Ishikawa (cell line): ENCODE measurements around the gene MYLK4.

Experiments
- CREB1 ChIP-seq: IDR thresholded peaks from 2 replicates; pipeline ENCODE4 v1.6.1; 2012; ENCODE audit warnings: low read depth
- EGR1 ChIP-seq: IDR thresholded peaks from 2 replicates; pipeline ENCODE4 v1.6.1; 2012
- EP300 ChIP-seq: IDR thresholded peaks from 2 replicates; pipeline ENCODE4 v1.6.1; 2012; ENCODE audit warnings: borderline replicate concordance
- FOXM1 ChIP-seq: IDR thresholded peaks from 2 replicates; pipeline ENCODE4 v1.6.1; 2012; ENCODE audit warnings: low read depth, borderline replicate concordance
- MAX ChIP-seq: IDR thresholded peaks from 2 replicates; pipeline ENCODE4 v1.6.1; 2012
- NFIC ChIP-seq: IDR thresholded peaks from 2 replicates; pipeline ENCODE4 v1.6.1; 2012
- RAD21 ChIP-seq: IDR thresholded peaks from 2 replicates; pipeline ENCODE4 v1.6.1; 2012; ENCODE audit warnings: low read depth
- REST ChIP-seq: IDR thresholded peaks from 2 replicates; pipeline ENCODE4 v1.6.1; 2012; ENCODE audit warnings: low read depth, mild to moderate bottlenecking
- TAF1 ChIP-seq: IDR thresholded peaks from 2 replicates; pipeline ENCODE4 v1.6.1; 2012; ENCODE audit warnings: low read depth, mild to moderate bottlenecking
- TCF12 ChIP-seq: IDR thresholded peaks from 2 replicates; pipeline ENCODE4 v1.6.1; 2012; ENCODE audit warnings: low read depth
- TEAD4 ChIP-seq: IDR thresholded peaks from 2 replicates; pipeline ENCODE4 v1.6.1; 2012
- USF1 ChIP-seq: IDR thresholded peaks from 2 replicates; pipeline ENCODE4 v1.6.1; 2012
- YY1 ChIP-seq: IDR thresholded peaks from 2 replicates; pipeline ENCODE4 v1.6.1; 2012; ENCODE audit warnings: low read depth
- ZBTB7A ChIP-seq: IDR thresholded peaks from 2 replicates; pipeline ENCODE4 v1.6.1; 2012; ENCODE audit warnings: low read depth

Gene MYLK4

GRCh38 chr6:2616811-2617210 lies 133.9 kb downstream of the MYLK4 start:
- TF ChIP-seq MAX (no peak), YY1 (no peak), USF1 (no peak), NFIC (no peak), REST (no peak), RAD21 (no peak), EP300 (no peak), EGR1 (no peak), TAF1 (no peak), CREB1 (no peak), ZBTB7A (no peak)

- TF ChIP-seq FOXM1 (no peak), REST (no peak), TEAD4 (no peak)
Observed at GRCh38 chr6:2615251-2615650, 135.5 kb downstream of the MYLK4 start.

- no peak for TF ChIP-seq ZBTB7A
- no peak for TF ChIP-seq NFIC
- no peak for TF ChIP-seq TCF12
Observed at GRCh38 chr6:2614846-2615245, 135.9 kb downstream of the MYLK4 start.

- TF ChIP-seq CREB1 (no peak), EGR1 (no peak), RAD21 (no peak), NFIC (no peak)
Observed at GRCh38 chr6:2614155-2614554, 136.6 kb downstream of the MYLK4 start.
